ENCODE data around the gene CHTF18. TPM values are rescaled to one million over a fixed set of nuclear protein-coding genes. Genes with fewer than 3 reads are reported as not detected.

The CHTF18 gene
- total RNA-seq, 2 experiments from 2014 or later, result 95.6 to 115 TPM

GRCh38 chr16:847151-847550, 58.7 kb downstream of the CHTF18 start:
- Mint-ChIP-seq H3K9me3 (no peaks in the 10 kb centered on the region), H3K27ac (no peak overlapping the region), H3K4me1 (ENCODE audit: low read depth) (no peaks in the 10 kb centered on the region), H3K4me3 (no peak overlapping the region), H3K36me3 (ENCODE audit: low read depth) (no peaks in the 10 kb centered on the region), H3K27me3 (no peaks in the 10 kb centered on the region)
- no peak for ATAC-seq
- no peak for TF ChIP-seq CTCF (IDR thresholded peaks at IDR 0.05)
- no peak for DNase-seq
- ChIA-PET CTCF (no interaction called here), POLR2A (no interaction called here)
- intact Hi-C loops (cut with micrococcal nuclease), result no loop called here

Small RNAs within 50 kb of the gene (microRNA-seq; reads per million reads assigned to microRNA genes)
- gene MIR662 (ENCODE audit: borderline microRNAs expressed, borderline replicate concordance), result not detected

Other genes with a start within 250 kb of the CHTF18 start
- not detected for gene PRR35, start 228.2 kb upstream of the CHTF18 start, total RNA-seq
- under 1 TPM; 0.41 to 0.72 TPM for gene NHLRC4, start 221.6 kb upstream of the CHTF18 start, total RNA-seq
- gene PIGQ, start 218.7 kb upstream of the CHTF18 start, total RNA-seq, result 10 to 100 TPM; 18.5 to 18.6 TPM
- 1 to 10 TPM; 8.1 to 8.8 TPM for gene RAB40C, start 198.6 kb upstream of the CHTF18 start, total RNA-seq
- under 1 TPM in 1 of 2 experiments, not detected in 1; 0.25 TPM for gene WFIKKN1, start 157.6 kb upstream of the CHTF18 start, total RNA-seq
- 100 to 1,000 TPM; 119 to 133 TPM for gene METTL26, start 152.3 kb upstream of the CHTF18 start, total RNA-seq
- gene MCRIP2, start 146.8 kb upstream of the CHTF18 start, total RNA-seq, result 10 to 100 TPM; 60.7 to 62.7 TPM
- 10 to 100 TPM; 89.6 to 90.7 TPM for gene WDR90, start 139.3 kb upstream of the CHTF18 start, total RNA-seq
- gene RHOT2, start 120.5 kb upstream of the CHTF18 start, total RNA-seq, result 100 to 1,000 TPM; 110 TPM
- under 1 TPM; 0.79 to 0.89 TPM for gene RHBDL1, start 112.9 kb upstream of the CHTF18 start, total RNA-seq
- gene STUB1, start 108.2 kb upstream of the CHTF18 start, total RNA-seq, result 10 to 100 TPM; 57.1 to 61.7 TPM
- gene JMJD8, start 104.3 kb upstream of the CHTF18 start, total RNA-seq, result 10 to 100 TPM; 26.2 to 28.7 TPM
- 10 to 100 TPM; 17.6 to 18.7 TPM for gene WDR24, start 98.2 kb upstream of the CHTF18 start, total RNA-seq
- 1 to 10 TPM; 5.9 to 8.0 TPM for gene FBXL16, start 82.8 kb upstream of the CHTF18 start, total RNA-seq
- gene METRN, start 73.5 kb upstream of the CHTF18 start, total RNA-seq, result 10 to 100 TPM; 37.2 to 43.1 TPM
- gene ANTKMT, start 67.5 kb upstream of the CHTF18 start, total RNA-seq, result 10 to 100 TPM; 34.3 to 38.4 TPM
- gene CCDC78, start 62.2 kb upstream of the CHTF18 start, total RNA-seq, result 1 to 10 TPM; 4.6 to 5.7 TPM
- gene HAGHL, start 61.5 kb upstream of the CHTF18 start, total RNA-seq, result 10 to 100 TPM; 28.8 to 32.6 TPM
- 10 to 100 TPM; 21.3 to 25.0 TPM for gene CIAO3, start 47.6 kb upstream of the CHTF18 start, total RNA-seq
- gene MSLN, start 27.9 kb upstream of the CHTF18 start, total RNA-seq, result not detected
- 10 to 100 TPM; 17.1 to 18.1 TPM for gene RPUSD1, start 239 bp upstream of the CHTF18 start, total RNA-seq
- gene GNG13, start 12.1 kb downstream of the CHTF18 start, total RNA-seq, result not detected
- 1 to 10 TPM; 8.7 to 9.7 TPM for gene LMF1, start 182.4 kb downstream of the CHTF18 start, total RNA-seq
- 1 to 10 TPM; 1.6 to 2.1 TPM for gene SOX8, start 193.2 kb downstream of the CHTF18 start, total RNA-seq

Data from activated CD8-positive, alpha-beta T cell treated with anti-CD3 and anti-CD28 coated beads for 36 hours (primary cell).